ENCODE results near the gene CCSER1.
A peak's percentile ranks its signal among the peaks of the same experiment; 100 is the strongest.

The CCSER1 gene

DNA sequence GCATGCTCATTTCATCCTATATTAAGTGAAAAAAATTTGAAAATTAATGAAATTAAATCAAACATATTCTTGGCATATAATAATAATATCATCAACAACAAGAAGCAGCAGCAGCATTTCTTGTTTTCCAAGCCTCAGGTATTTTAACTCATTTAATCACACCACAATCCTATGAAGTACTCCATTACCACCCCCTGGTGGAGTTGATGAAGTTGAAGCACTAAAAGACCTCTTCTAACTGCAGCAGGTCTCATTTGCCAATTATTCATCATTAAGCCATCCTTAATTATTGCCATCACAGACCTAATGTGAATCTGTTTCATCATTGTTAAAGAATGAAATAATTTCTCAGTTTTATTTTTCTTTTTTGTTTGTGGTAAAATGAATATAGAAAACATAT lies 1375.2 kb downstream of the CCSER1 start:
- Histone ChIP-seq H3K36me3 (no peaks in the 10 kb centered on the region), H3K27me3 (ENCODE audit: insufficient read depth, low read depth, severe bottlenecking) (no peaks in the 10 kb centered on the region), H3K4me3 (ENCODE audit: low read depth, low read length) (no peak overlapping the region), H3K27ac (no peak overlapping the region), H3K9me3 (ENCODE audit: severe bottlenecking) (no peaks in the 10 kb centered on the region)
- DNase-seq, result peak; percentile 24
- TF ChIP-seq, protein P1, sequence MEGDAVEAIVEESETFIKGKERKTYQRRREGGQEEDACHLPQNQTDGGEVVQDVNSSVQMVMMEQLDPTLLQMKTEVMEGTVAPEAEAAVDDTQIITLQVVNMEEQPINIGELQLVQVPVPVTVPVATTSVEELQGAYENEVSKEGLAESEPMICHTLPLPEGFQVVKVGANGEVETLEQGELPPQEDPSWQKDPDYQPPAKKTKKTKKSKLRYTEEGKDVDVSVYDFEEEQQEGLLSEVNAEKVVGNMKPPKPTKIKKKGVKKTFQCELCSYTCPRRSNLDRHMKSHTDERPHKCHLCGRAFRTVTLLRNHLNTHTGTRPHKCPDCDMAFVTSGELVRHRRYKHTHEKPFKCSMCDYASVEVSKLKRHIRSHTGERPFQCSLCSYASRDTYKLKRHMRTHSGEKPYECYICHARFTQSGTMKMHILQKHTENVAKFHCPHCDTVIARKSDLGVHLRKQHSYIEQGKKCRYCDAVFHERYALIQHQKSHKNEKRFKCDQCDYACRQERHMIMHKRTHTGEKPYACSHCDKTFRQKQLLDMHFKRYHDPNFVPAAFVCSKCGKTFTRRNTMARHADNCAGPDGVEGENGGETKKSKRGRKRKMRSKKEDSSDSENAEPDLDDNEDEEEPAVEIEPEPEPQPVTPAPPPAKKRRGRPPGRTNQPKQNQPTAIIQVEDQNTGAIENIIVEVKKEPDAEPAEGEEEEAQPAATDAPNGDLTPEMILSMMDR (IDR thresholded peaks at IDR 0.05; ENCODE audit: low read depth, low read length), result peak; percentile 51

DNA sequence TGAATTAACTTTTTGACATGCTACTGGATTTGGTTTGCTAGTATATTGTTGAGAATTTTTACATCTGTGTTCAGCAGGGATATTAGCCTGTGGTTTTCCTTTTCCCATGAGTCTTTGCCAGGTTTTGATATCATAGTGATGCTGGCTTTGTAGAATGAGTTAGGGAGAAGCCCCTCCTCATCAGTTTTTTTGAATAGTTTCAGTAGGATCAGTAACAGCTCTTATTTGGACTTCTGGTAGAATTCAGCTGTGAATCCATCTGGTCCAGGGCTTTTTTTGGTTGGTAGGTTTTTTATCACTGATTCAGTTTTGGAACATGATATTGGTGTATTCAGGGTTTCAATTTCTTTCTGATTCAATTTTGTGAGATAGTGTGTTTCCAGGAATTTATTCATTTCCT lies 1386.1 kb downstream of the CCSER1 start:
- Histone ChIP-seq H3K36me3 (no peaks in the 10 kb centered on the region), H3K27ac (no peak overlapping the region), H3K27me3 (ENCODE audit: insufficient read depth, low read depth, severe bottlenecking) (no peaks in the 10 kb centered on the region), H3K4me3 (ENCODE audit: low read depth, low read length) (no peak overlapping the region), H3K9me3 (ENCODE audit: severe bottlenecking) (peaks cover 3% of the 10 kb centered on the region)
- TF ChIP-seq, protein P1 (IDR thresholded peaks at IDR 0.05; ENCODE audit: low read depth, low read length), result no peak
- no peak for DNase-seq

DNA sequence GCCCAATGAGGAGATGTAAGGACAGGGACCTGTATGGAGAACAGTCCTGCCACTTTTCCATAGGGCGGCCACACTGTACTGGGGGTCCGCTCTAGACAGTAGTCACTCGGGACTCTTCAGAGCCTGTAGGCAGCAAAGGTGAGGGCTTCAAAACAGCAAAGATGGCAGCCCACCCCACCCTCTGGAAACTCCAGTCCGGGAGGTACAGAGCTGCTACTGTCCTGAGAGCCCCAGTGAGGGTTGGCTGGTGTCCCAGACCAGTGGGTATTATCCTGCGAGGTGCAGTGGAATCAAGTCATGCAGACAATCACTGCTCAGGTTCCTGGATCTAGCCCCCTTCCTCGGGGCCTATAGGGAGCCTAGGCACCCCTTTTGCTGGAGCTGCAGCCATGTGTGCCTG lies 1392.0 kb downstream of the CCSER1 start:
- Histone ChIP-seq H3K27me3 (ENCODE audit: insufficient read depth, low read depth, severe bottlenecking) (no peaks in the 10 kb centered on the region), H3K9me3 (ENCODE audit: severe bottlenecking) (peaks cover 3% of the 10 kb centered on the region), H3K4me3 (ENCODE audit: low read depth, low read length) (no peak overlapping the region), H3K27ac (no peak overlapping the region), H3K36me3 (no peaks in the 10 kb centered on the region)
- DNase-seq, result no peak
- TF ChIP-seq, protein P1 (IDR thresholded peaks at IDR 0.05; ENCODE audit: low read depth, low read length), result no peak

DNA sequence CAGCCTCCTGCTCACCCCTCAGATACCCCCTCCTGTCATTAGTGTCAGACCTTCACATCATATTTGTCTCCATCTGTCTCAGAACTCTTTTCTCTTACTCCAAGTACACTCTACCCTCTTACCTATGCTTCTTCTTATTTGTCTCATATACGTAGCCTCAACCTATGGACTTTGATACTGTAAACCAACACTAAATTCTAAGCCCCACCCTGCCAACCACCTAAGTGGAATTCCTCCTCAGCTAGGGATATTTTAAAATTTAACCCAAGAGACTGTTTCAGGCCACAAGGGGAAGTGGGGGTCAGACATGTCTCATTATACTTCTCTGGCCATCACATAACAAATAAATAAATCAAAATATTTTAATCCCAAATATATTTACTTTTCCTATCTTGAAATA lies 1398.4 kb downstream of the CCSER1 start:
- DNase-seq, result no peak
- Histone ChIP-seq H3K27me3 (ENCODE audit: insufficient read depth, low read depth, severe bottlenecking) (no peaks in the 10 kb centered on the region), H3K9me3 (ENCODE audit: severe bottlenecking) (peaks cover 3% of the 10 kb centered on the region), H3K36me3 (no peaks in the 10 kb centered on the region), H3K27ac (no peak overlapping the region), H3K4me3 (ENCODE audit: low read depth, low read length) (no peak overlapping the region)
- TF ChIP-seq, protein P1 (IDR thresholded peaks at IDR 0.05; ENCODE audit: low read depth, low read length), result no peak

DNA sequence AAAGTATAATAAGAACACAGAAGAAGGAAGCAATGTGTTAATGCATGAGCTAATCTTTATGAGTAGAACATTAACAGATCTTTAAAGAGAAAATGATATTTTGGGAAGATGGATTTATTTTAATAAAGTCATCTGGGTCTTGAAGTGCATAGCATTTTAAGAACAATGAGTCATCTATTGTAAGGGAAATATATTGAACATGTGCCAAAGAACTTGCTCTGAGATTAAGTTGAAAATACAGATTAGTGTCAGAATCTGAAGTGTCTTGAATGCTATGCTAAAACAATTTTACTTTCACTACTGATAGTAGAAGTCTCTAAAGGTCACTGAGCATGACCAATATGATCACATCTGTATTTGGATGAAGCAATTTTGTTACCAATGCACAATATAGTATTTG lies 1399.9 kb downstream of the CCSER1 start:
- DNase-seq, result no peak
- TF ChIP-seq, protein P1 (IDR thresholded peaks at IDR 0.05; ENCODE audit: low read depth, low read length), result no peak
- H3K4me3 ChIP-seq (ENCODE audit: low read depth, low read length), result no peak overlapping the region

DNA sequence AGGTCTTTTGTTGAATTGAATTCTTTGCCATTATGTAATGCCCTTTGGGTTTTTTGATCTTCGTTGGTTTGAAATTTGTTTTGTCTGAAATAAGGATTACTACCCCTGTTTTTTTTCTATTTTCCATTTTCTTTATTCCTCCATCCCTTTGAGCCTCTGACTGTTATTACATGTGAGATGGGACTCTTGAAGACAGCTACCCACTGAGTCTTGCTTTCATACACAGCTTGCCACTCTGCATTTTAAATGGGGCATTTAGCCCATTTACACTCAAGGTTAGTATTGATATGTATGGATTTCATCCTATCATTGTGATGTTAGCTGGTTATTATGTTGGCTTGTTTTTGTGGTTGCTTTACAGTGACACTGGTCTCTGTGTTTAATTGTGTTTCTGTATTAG lies 1440.4 kb downstream of the CCSER1 start:
- TF ChIP-seq, protein P1 (IDR thresholded peaks at IDR 0.05; ENCODE audit: low read depth, low read length), result no peak
- no peak overlapping the region for H3K4me3 ChIP-seq (ENCODE audit: low read depth, low read length)
- no peak overlapping the region for H3K27ac ChIP-seq
- DNase-seq, result no peak
- H3K9me3 ChIP-seq (ENCODE audit: severe bottlenecking), result no peaks in the 10 kb centered on the region
- H3K36me3 ChIP-seq, result no peaks in the 10 kb centered on the region
- H3K27me3 ChIP-seq (ENCODE audit: insufficient read depth, low read depth, severe bottlenecking), result no peaks in the 10 kb centered on the region

More for the DNA sequence above, 1399.9 kb downstream of the CCSER1 start:
- no peaks in the 10 kb centered on the region for H3K36me3 ChIP-seq
- no peak overlapping the region for H3K27ac ChIP-seq
- no peaks in the 10 kb centered on the region for H3K27me3 ChIP-seq (ENCODE audit: insufficient read depth, low read depth, severe bottlenecking)
- H3K9me3 ChIP-seq (ENCODE audit: severe bottlenecking), result no peaks in the 10 kb centered on the region

All from WERI-Rb-1 (cell line).